Measurements from ENCODE around the gene MAGI2.

- no peak for TF ChIP-seq POLR2AphosphoS5 (IDR thresholded peaks at IDR 0.05; ENCODE audit: low read depth, low read length)
- no peak for TF ChIP-seq TAF1 (IDR thresholded peaks at IDR 0.05; ENCODE audit: low read depth, low read length)
Observed at GRCh38 chr7:78024591-78024990, 1428.9 kb downstream of the MAGI2 start.

Measured in GM12891 (cell line).